Left lung (tissue), 10 donors: Measurements from ENCODE around the gene DCLK2. TPM values are rescaled to one million over a fixed set of nuclear protein-coding genes. Genes with fewer than 3 reads are reported as not detected.

ENCODE experiments used
- ATAC-seq: fragments of 200-7000 bp; cut with Tn5 transposase; one replicate; pipeline ENCODE4 v1.9.1; 2020; ENCODE audit warnings: moderate library complexity
- DNase-seq, 4 donors: peaks; one replicate each; pipeline ENCODE4 v3.0.0-alpha.2; 2013 to 2020
- H3K27ac ChIP-seq, 2 donors: fragments of 200-600 bp; sonication (generic) in 1 of 2; one replicate each; pipeline versions ENCODE4 v1.5.0 to v1.8.0; 2020 to 2021
- H3K27me3 ChIP-seq, 2 donors: fragments of 200-600 bp; sonication (generic) in 1 of 2; one replicate each; pipeline versions ENCODE4 v1.5.0 to v1.8.0; 2020 to 2021
- H3K36me3 ChIP-seq, 2 donors: fragments of 200-600 bp; sonication (generic) in 1 of 2; one replicate each; pipeline versions ENCODE4 v1.5.0 to v1.8.0; 2020 to 2021
- H3K4me1 ChIP-seq, 2 donors: fragments of 200-600 bp; one replicate each; pipeline ENCODE4 v1.8.0; 2021
- H3K4me3 ChIP-seq, 2 donors: fragments of 200-600 bp; sonication (generic) in 1 of 2; one replicate each; pipeline versions ENCODE4 v1.5.0 to v1.8.0; 2020 to 2021; ENCODE audit warnings: mild to moderate bottlenecking in 1 of 2
- H3K9me3 ChIP-seq, 2 donors: fragments of 200-600 bp; sonication (generic) in 1 of 2; one replicate each; pipeline versions ENCODE4 v1.5.0 to v1.8.0; 2020 to 2021
- CTCF ChIP-seq, 2 donors: fragments of 200-600 bp; sonication (generic) in 1 of 2; IDR thresholded peaks; one replicate each; pipeline versions ENCODE4 v1.5.0 to v1.8.0; 2021; ENCODE audit warnings: antibody characterized with exemption in 2 of 2
- intact Hi-C, 2 donors: fragments of 100-400 bp; cut with DNase I; formaldehyde crosslinking; loops; one replicate each; pipeline versions ENCODE4 v1.11.2 to v1.14.2; 2022
- polyA plus RNA-seq, 6 donors: library from polyadenylated mRNA; unstranded; fragments of 120-200 nt; gene quantifications; one replicate each; pipeline ENCODE4 v1.2.1, GENCODE V29; 2013; ENCODE audit not compliant: insufficient read length in 6 of 6
- total RNA-seq, 2 donors: library from RNA; stranded (reverse); fragmentation: NEBNext Ultra II Directional; extraction: Animal tissue kit (Norgen Biotek cat#: 25700); gene quantifications; one replicate each; pipeline ENCODE4 v1.2.1, GENCODE V29; 2021
- donor health status: DM: no; HTN: yes; CAD: no.
- donor health status: DM: no; HTN: no; CAD: no.

The DCLK2 gene
- total and polyA plus RNA-seq, 8 donors, result 2.6 to 12.9 (median 11.5) TPM

- H3K27ac ChIP-seq, result no peak overlapping the region
- ATAC-seq (no peak), DNase-seq (no peak)
- no peaks in the 10 kb centered on the region for H3K4me1 ChIP-seq
- no peaks in the 10 kb centered on the region for H3K9me3 ChIP-seq
- H3K4me3 ChIP-seq, result no peak overlapping the region
- H3K27me3 ChIP-seq, result no peaks in the 10 kb centered on the region
- TF ChIP-seq CTCF (IDR thresholded peaks at IDR 0.05), result no peak
- intact Hi-C loops, result no loop called here
- H3K36me3 ChIP-seq, result no peaks in the 10 kb centered on the region
These were observed 181.8 kb downstream of the DCLK2 start for GRCh38 chr4:150259861-150260567.

GRCh38 chr4:150261571-150261970 lies 183.3 kb downstream of the DCLK2 start:
- H3K36me3 ChIP-seq, result peaks cover 0 to 11% of the 10 kb centered on the region in 2 donors
- ATAC-seq, result no peak
- no peak for TF ChIP-seq CTCF (IDR thresholded peaks at IDR 0.05)
- intact Hi-C loops, result no loop called here
- DNase-seq, result no peak
- no peaks in the 10 kb centered on the region for H3K27me3 ChIP-seq
- H3K4me1 ChIP-seq, result no peaks in the 10 kb centered on the region
- H3K4me3 ChIP-seq, result no peak overlapping the region
- H3K27ac ChIP-seq, result no peak overlapping the region
- H3K9me3 ChIP-seq, result no peaks in the 10 kb centered on the region

GRCh38 chr4:150262611-150263010 lies 184.4 kb downstream of the DCLK2 start:
- Histone ChIP-seq H3K27ac (no peak overlapping the region), H3K9me3 (no peaks in the 10 kb centered on the region), H3K27me3 (no peaks in the 10 kb centered on the region), H3K4me3 (no peak overlapping the region), H3K36me3 (peaks cover 0 to 11% of the 10 kb centered on the region in 2 donors), H3K4me1 (no peaks in the 10 kb centered on the region)
- intact Hi-C loops, result no loop called here
- ATAC-seq (no peak), DNase-seq (no peak)
- no peak for TF ChIP-seq CTCF (IDR thresholded peaks at IDR 0.05)

- Histone ChIP-seq H3K36me3 (peaks cover 0 to 11% of the 10 kb centered on the region in 2 donors), H3K27ac (no peak overlapping the region), H3K4me3 (no peak overlapping the region), H3K27me3 (no peaks in the 10 kb centered on the region), H3K4me1 (no peaks in the 10 kb centered on the region), H3K9me3 (no peaks in the 10 kb centered on the region)
- intact Hi-C loops, result no loop called here
- no peak for ATAC-seq
- TF ChIP-seq CTCF (IDR thresholded peaks at IDR 0.05), result no peak
- no peak for DNase-seq
These were observed 186.4 kb downstream of the DCLK2 start for GRCh38 chr4:150264595-150265161.

- no peak overlapping the region for H3K4me3 ChIP-seq
- no peak overlapping the region for H3K27ac ChIP-seq
- DNase-seq (no peak), ATAC-seq (no peak)
- no peaks in the 10 kb centered on the region for H3K27me3 ChIP-seq
- no peak for TF ChIP-seq CTCF (IDR thresholded peaks at IDR 0.05)
- H3K4me1 ChIP-seq, result no peaks in the 10 kb centered on the region
- intact Hi-C loops, result no loop called here
- H3K9me3 ChIP-seq, result no peaks in the 10 kb centered on the region
- H3K36me3 ChIP-seq, result peaks cover 0 to 13% of the 10 kb centered on the region in 2 donors
These were observed 187.6 kb downstream of the DCLK2 start for GRCh38 chr4:150265806-150266205.
